DND-41 (cell line): ENCODE data around the gene KRT36.

ENCODE experiments used
- ATAC-seq: fragments of 200-7000 bp; cut with Tn5 transposase; 3 replicates; pipeline ENCODE4 v1.9.1; 2021; ENCODE audit warnings: low read depth; ENCODE audit not compliant: insufficient read depth
- DNase-seq: peaks from one replicate; pipeline ENCODE4 v3.0.0-alpha.2; 2020
- H2AFZ ChIP-seq: 2 replicates; pipeline ENCODE4 v1.6.0; 2012; ENCODE audit warnings: low read depth, low read length
- H3K27ac ChIP-seq: 2 replicates; pipeline ENCODE4 v1.5.1; 2012; ENCODE audit warnings: low read length, inconsistent platforms
- H3K27me3 ChIP-seq: fragments of 200-600 bp; sonication (generic); 2 replicates; pipeline ENCODE4 v1.6.0; 2012; ENCODE audit warnings: low read length, mild to moderate bottlenecking, inconsistent platforms; ENCODE audit not compliant: insufficient read depth, poor library complexity
- H3K36me3 ChIP-seq: 2 replicates; pipeline ENCODE4 v1.5.1; 2012; ENCODE audit warnings: low read length, inconsistent platforms; ENCODE audit not compliant: insufficient read depth
- H3K4me1 ChIP-seq: 2 replicates; pipeline ENCODE4 v1.5.1; 2012; ENCODE audit warnings: mild to moderate bottlenecking, low read length; ENCODE audit not compliant: insufficient read depth
- H3K4me2 ChIP-seq: 2 replicates; pipeline ENCODE4 v1.6.0; 2012; ENCODE audit warnings: mild to moderate bottlenecking, moderate library complexity, low read length, inconsistent platforms; ENCODE audit not compliant: insufficient read depth
- H3K4me3 ChIP-seq, 2 experiments: fragments of 200-600 bp in 1 of 2; shearing (Covaris generic) in 1 of 2; 2 replicates each; pipeline ENCODE4 v1.5.1; 2012 to 2016; ENCODE audit warnings: inconsistent platforms in 2 of 2, low read length in 2 of 2, mild to moderate bottlenecking in 2 of 2, low read depth in 1 of 2, moderate library complexity in 1 of 2
- H3K79me2 ChIP-seq: 2 replicates; pipeline ENCODE4 v1.6.0; 2012; ENCODE audit warnings: low read length, inconsistent platforms; ENCODE audit not compliant: insufficient read depth
- H3K9ac ChIP-seq: 2 replicates; pipeline ENCODE4 v1.6.0; 2012; ENCODE audit warnings: low read depth, mild to moderate bottlenecking, inconsistent platforms, low read length, moderate library complexity
- H3K9me3 ChIP-seq: 2 replicates; pipeline ENCODE4 v1.5.1; 2012; ENCODE audit warnings: low read length, moderate library complexity, mild to moderate bottlenecking, inconsistent platforms; ENCODE audit not compliant: insufficient read depth, severe bottlenecking
- H4K20me1 ChIP-seq: 2 replicates; pipeline ENCODE4 v1.6.0; 2012; ENCODE audit warnings: low read length; ENCODE audit not compliant: insufficient read depth
- EZH2 ChIP-seq: IDR thresholded peaks from 3 replicates; pipeline ENCODE4 v1.6.1; 2012; ENCODE audit warnings: borderline replicate concordance, low read depth, mild to moderate bottlenecking, moderate library complexity, low read length, inconsistent platforms; ENCODE audit not compliant: severe bottlenecking
- TF ChIP-seq, protein P1 (sequence below): IDR thresholded peaks from 2 replicates; pipeline ENCODE4 v1.5.1; 2012; ENCODE audit warnings: borderline replicate concordance, low read length, moderate library complexity, mild to moderate bottlenecking; ENCODE audit not compliant: poor library complexity, severe bottlenecking; ENCODE audit errors: extremely low read depth

Gene KRT36

DNA sequence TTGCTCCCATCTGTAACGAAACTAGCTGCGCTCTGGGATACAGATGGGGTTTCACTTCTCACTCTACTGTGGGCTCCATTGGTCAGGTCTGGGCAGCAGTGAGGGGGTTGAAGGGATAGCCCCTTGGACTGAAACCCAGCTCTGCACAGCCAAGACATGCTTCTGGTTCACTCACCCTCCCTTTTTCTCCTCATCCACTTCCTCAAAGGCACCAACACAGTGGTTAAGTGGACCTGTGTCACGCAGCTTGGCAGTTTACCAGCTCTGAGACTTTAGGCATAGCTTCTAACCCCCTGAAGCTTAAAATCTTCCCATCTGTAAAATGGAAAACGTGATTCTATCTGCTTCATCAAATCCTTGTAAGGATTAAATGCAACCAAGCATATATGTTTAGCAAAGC, 37.4 kb downstream of the KRT36 start:
- DNase-seq (no peak), ATAC-seq (no peak)
- Histone ChIP-seq H3K4me1 (no peaks in the 10 kb centered on the region), H3K27ac (no peak overlapping the region), H4K20me1 (no peaks in the 10 kb centered on the region), H3K9me3 (no peaks in the 10 kb centered on the region), H3K4me3 (no peak overlapping the region), H2AFZ (no peak overlapping the region), H3K9ac (no peak overlapping the region), H3K27me3 (peaks cover 11% of the 10 kb centered on the region), H3K79me2 (no peaks in the 10 kb centered on the region), H3K4me2 (no peak overlapping the region), H3K36me3 (no peaks in the 10 kb centered on the region)
- TF ChIP-seq, protein P1, sequence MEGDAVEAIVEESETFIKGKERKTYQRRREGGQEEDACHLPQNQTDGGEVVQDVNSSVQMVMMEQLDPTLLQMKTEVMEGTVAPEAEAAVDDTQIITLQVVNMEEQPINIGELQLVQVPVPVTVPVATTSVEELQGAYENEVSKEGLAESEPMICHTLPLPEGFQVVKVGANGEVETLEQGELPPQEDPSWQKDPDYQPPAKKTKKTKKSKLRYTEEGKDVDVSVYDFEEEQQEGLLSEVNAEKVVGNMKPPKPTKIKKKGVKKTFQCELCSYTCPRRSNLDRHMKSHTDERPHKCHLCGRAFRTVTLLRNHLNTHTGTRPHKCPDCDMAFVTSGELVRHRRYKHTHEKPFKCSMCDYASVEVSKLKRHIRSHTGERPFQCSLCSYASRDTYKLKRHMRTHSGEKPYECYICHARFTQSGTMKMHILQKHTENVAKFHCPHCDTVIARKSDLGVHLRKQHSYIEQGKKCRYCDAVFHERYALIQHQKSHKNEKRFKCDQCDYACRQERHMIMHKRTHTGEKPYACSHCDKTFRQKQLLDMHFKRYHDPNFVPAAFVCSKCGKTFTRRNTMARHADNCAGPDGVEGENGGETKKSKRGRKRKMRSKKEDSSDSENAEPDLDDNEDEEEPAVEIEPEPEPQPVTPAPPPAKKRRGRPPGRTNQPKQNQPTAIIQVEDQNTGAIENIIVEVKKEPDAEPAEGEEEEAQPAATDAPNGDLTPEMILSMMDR: no peak
- TF ChIP-seq EZH2: no peak

GRCh38 chr17:41451154-41451728, 38.5 kb downstream of the KRT36 start:
- ATAC-seq: no peak
- Histone ChIP-seq H3K9ac (no peak overlapping the region), H4K20me1 (no peaks in the 10 kb centered on the region), H3K9me3 (no peaks in the 10 kb centered on the region), H3K27me3 (peaks cover 6% of the 10 kb centered on the region), H3K79me2 (no peaks in the 10 kb centered on the region), H3K4me3 (no peak overlapping the region), H3K36me3 (no peaks in the 10 kb centered on the region), H2AFZ (no peak overlapping the region), H3K4me2 (no peak overlapping the region), H3K27ac (no peak overlapping the region), H3K4me1 (no peaks in the 10 kb centered on the region)
- DNase-seq: no peak
- TF ChIP-seq EZH2: no peak
- TF ChIP-seq, protein P1: no peak

- ATAC-seq (no peak), DNase-seq (no peak)
- Histone ChIP-seq H3K36me3 (no peaks in the 10 kb centered on the region), H3K9ac (no peak overlapping the region), H3K4me3 (no peak overlapping the region), H3K9me3 (no peaks in the 10 kb centered on the region), H3K27me3 (peaks cover 17% of the 10 kb centered on the region), H3K27ac (no peak overlapping the region), H3K79me2 (no peaks in the 10 kb centered on the region), H3K4me1 (no peaks in the 10 kb centered on the region), H3K4me2 (no peak overlapping the region), H4K20me1 (no peaks in the 10 kb centered on the region), H2AFZ (no peak overlapping the region)
- TF ChIP-seq, protein P1: no peak
- no peak for TF ChIP-seq EZH2
These were observed 40.7 kb downstream of the KRT36 start for GRCh38 chr17:41449008-41449407.

- ATAC-seq: no peak
- TF ChIP-seq, protein P1: no peak
- TF ChIP-seq EZH2: no peak
- no peak overlapping the region for H3K4me2 ChIP-seq
- DNase-seq: no peak
- no peak overlapping the region for H3K27ac ChIP-seq
- no peaks in the 10 kb centered on the region for H3K79me2 ChIP-seq
- no peak overlapping the region for H3K9ac ChIP-seq
- H3K4me1 ChIP-seq: no peaks in the 10 kb centered on the region
- H4K20me1 ChIP-seq: no peaks in the 10 kb centered on the region
- peaks cover 20% of the 10 kb centered on the region for H3K27me3 ChIP-seq
- H3K4me3 ChIP-seq: no peak overlapping the region
- no peak overlapping the region for H2AFZ ChIP-seq
- no peaks in the 10 kb centered on the region for H3K9me3 ChIP-seq
- no peaks in the 10 kb centered on the region for H3K36me3 ChIP-seq
These were observed 41.2 kb downstream of the KRT36 start for GRCh38 chr17:41448506-41448905.
